Measurements from ENCODE around the gene RPS6KB1. TPM values are rescaled to one million over a fixed set of nuclear protein-coding genes. Genes with fewer than 3 reads are reported as not detected.

Gene RPS6KB1
- total and polyA plus RNA-seq, 9 of the 15 experiments (the other 6 are each of a cell fraction or from before 2014, with no cell fraction given): 8.8 to 60.7 (median 35.1) TPM

- TF ChIP-seq, protein P1, sequence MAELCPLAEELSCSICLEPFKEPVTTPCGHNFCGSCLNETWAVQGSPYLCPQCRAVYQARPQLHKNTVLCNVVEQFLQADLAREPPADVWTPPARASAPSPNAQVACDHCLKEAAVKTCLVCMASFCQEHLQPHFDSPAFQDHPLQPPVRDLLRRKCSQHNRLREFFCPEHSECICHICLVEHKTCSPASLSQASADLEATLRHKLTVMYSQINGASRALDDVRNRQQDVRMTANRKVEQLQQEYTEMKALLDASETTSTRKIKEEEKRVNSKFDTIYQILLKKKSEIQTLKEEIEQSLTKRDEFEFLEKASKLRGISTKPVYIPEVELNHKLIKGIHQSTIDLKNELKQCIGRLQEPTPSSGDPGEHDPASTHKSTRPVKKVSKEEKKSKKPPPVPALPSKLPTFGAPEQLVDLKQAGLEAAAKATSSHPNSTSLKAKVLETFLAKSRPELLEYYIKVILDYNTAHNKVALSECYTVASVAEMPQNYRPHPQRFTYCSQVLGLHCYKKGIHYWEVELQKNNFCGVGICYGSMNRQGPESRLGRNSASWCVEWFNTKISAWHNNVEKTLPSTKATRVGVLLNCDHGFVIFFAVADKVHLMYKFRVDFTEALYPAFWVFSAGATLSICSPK (IDR thresholded peaks at IDR 0.05; ENCODE audit: borderline replicate concordance): no peak
- TF ChIP-seq JUN (IDR thresholded peaks at IDR 0.05; ENCODE audit: borderline replicate concordance, low read depth, low read length) (0 out of 2 replicates have a peak, but pooled peaks have one; percentile 9), JUN (CRISPR knock-in tag; IDR thresholded peaks at IDR 0.05; ENCODE audit: borderline replicate concordance) (no peak), NFE2 (IDR thresholded peaks at IDR 0.05; ENCODE audit: low read depth) (peak; percentile 80), IRF9 (tag; IDR thresholded peaks at IDR 0.05) (0 out of 2 replicates have a peak, but pooled peaks have one; percentile 30), BACH1 (tag; IDR thresholded peaks at IDR 0.05) (0 out of 2 replicates have a peak, but pooled peaks have one; percentile 31), HDAC1 (IDR thresholded peaks at IDR 0.05) (no peak), YY1 (IDR thresholded peaks at IDR 0.05; ENCODE audit: borderline replicate concordance in 1 of 3, control insufficient read depth in 1 of 3, extremely low read depth in 1 of 3, insufficient read depth in 3 of 3, insufficient read length in 1 of 3, insufficient replicate concordance in 2 of 3, low read depth in 1 of 3, low read length in 2 of 3) (peak in 2 of 3 experiments; percentile 38 to 73), NFXL1 (CRISPR knock-in tag; IDR thresholded peaks at IDR 0.05) (no peak), ZNF324 (CRISPR knock-in tag; IDR thresholded peaks at IDR 0.05) (no peak), CBX1 (IDR thresholded peaks at IDR 0.05; ENCODE audit: low read depth) (peak; percentile 79; the same call in 1 of the 2 replicates), SRF (CRISPR knock-in tag; IDR thresholded peaks at IDR 0.05) (no peak), THAP12 (CRISPR knock-in tag; IDR thresholded peaks at IDR 0.05) (0 out of 2 replicates have a peak, but pooled peaks have one; percentile 37), ZKSCAN8 (CRISPR knock-in tag; IDR thresholded peaks at IDR 0.05) (0 out of 2 replicates have a peak, but pooled peaks have one; percentile 4), CC2D1A (IDR thresholded peaks at IDR 0.05) (peak; percentile 95), RCOR1 (IDR thresholded peaks at IDR 0.05; ENCODE audit: borderline replicate concordance in 1 of 2, low read depth in 2 of 2, low read length in 2 of 2) (0 out of 4 replicates have a peak, but pooled peaks of 1 of the 2 experiments have one; percentile 7), VEZF1 (CRISPR knock-in tag; IDR thresholded peaks at IDR 0.05) (0 out of 2 replicates have a peak, but pooled peaks have one; percentile 17)
These were observed 39.6 kb upstream of the RPS6KB1 start (continued) for GRCh38 chr17:59853168-59853918.
